ENCODE results near the gene GPR132.
"Not testable (repeated sequence)": the region's sequence is repeated elsewhere in the genome, so short reads cannot be mapped to it uniquely, and the experiment has no call there.

GPR132 gene

GRCh38 chr14:105091517-105092170, 26.4 kb upstream of the GPR132 start:
- DNase-seq (ENCODE audit: low read depth, low spot score), result no peak

- DNase-seq (ENCODE audit: low read depth, low spot score), result no peak
These were observed 25.9 kb upstream of the GPR132 start for GRCh38 chr14:105091054-105091516.

GRCh38 chr14:105090493-105091053, 25.3 kb upstream of the GPR132 start:
- DNase-seq (ENCODE audit: low read depth, low spot score), result peak; percentile 76

- no peak for DNase-seq (ENCODE audit: low read depth, low spot score)
These were observed 24.7 kb upstream of the GPR132 start for GRCh38 chr14:105089746-105090492.

- no peak for DNase-seq (ENCODE audit: low read depth, low spot score)
These were observed 23.8 kb upstream of the GPR132 start for GRCh38 chr14:105088812-105089745.

GRCh38 chr14:105087963-105088811, 23.0 kb upstream of the GPR132 start:
- no peak for DNase-seq (ENCODE audit: low read depth, low spot score)

- DNase-seq (ENCODE audit: low read depth, low spot score), result no peak
These were observed 22.2 kb upstream of the GPR132 start for GRCh38 chr14:105087308-105087962.

- DNase-seq (ENCODE audit: low read depth, low spot score), result peak; percentile 62
These were observed 21.6 kb upstream of the GPR132 start for GRCh38 chr14:105086833-105087307.

- no peak for DNase-seq (ENCODE audit: low read depth, low spot score)
These were observed 20.5 kb upstream of the GPR132 start for GRCh38 chr14:105085766-105086165.

GRCh38 chr14:105084741-105085571, 19.7 kb upstream of the GPR132 start:
- no peak for DNase-seq (ENCODE audit: low read depth, low spot score)

- DNase-seq (ENCODE audit: low read depth, low spot score), result no peak
These were observed 18.9 kb upstream of the GPR132 start for GRCh38 chr14:105083926-105084685.

- DNase-seq (ENCODE audit: low read depth, low spot score), result no peak
These were observed 17.5 kb upstream of the GPR132 start for GRCh38 chr14:105082703-105083102.

GRCh38 chr14:105081473-105081872, 16.2 kb upstream of the GPR132 start:
- not testable (repeated sequence) for DNase-seq (ENCODE audit: low read depth, low spot score)

GRCh38 chr14:105080161-105080560, 14.9 kb upstream of the GPR132 start:
- DNase-seq (ENCODE audit: low read depth, low spot score), result no peak

GRCh38 chr14:105078294-105078693, 13.1 kb upstream of the GPR132 start:
- DNase-seq (ENCODE audit: low read depth, low spot score), result no peak

GRCh38 chr14:105077649-105077995, 12.4 kb upstream of the GPR132 start:
- no peak for DNase-seq (ENCODE audit: low read depth, low spot score)

GRCh38 chr14:105076805-105077648, 11.8 kb upstream of the GPR132 start:
- DNase-seq (ENCODE audit: low read depth, low spot score), result no peak
